OCI-LY3 (cell line): ENCODE data around the gene SLC26A8.

Experiments used
- H2AFZ ChIP-seq: fragments of 200-600, 300-600 bp; shearing (Covaris generic); 2 replicates; pipeline ENCODE4 v1.6.0; 2014; ENCODE audit warnings: antibody characterized with exemption, low read depth, low read length
- H3K27ac ChIP-seq: fragments of 200-600, 300-600 bp; sonication (generic); 2 replicates; pipeline ENCODE4 v1.5.1; 2014; ENCODE audit warnings: mild to moderate bottlenecking, low read length, moderate library complexity, mixed read lengths
- H3K27me3 ChIP-seq: fragments of 200-600, 300-600 bp; sonication (generic); 2 replicates; pipeline ENCODE4 v1.6.1; 2014; ENCODE audit warnings: low read depth, low read length, mixed read lengths
- H3K36me3 ChIP-seq: fragments of 200-600, 300-600 bp; sonication (generic); replicated peaks from 2 replicates; pipeline ENCODE3; 2014; ENCODE audit warnings: low read depth, low read length, mixed read lengths
- H3K4me1 ChIP-seq: fragments of 300-600, 200-600 bp; sonication (generic); 2 replicates; pipeline ENCODE4 v1.6.1; 2014; ENCODE audit warnings: low read length, mixed read lengths
- H3K4me2 ChIP-seq: fragments of 200-600, 300-600 bp; sonication (generic); 2 replicates; pipeline ENCODE4 v1.6.1; 2014; ENCODE audit warnings: low read length, mixed read lengths
- H3K4me3 ChIP-seq: fragments of 300-600, 200-600 bp; sonication (generic); 2 replicates; pipeline ENCODE4 v1.5.1; 2014; ENCODE audit warnings: antibody characterized with exemption, mild to moderate bottlenecking, low read length, moderate library complexity
- H3K79me2 ChIP-seq: fragments of 300-600, 200-600 bp; shearing (Covaris generic); 2 replicates; pipeline ENCODE4 v1.6.1; 2014; ENCODE audit warnings: mild to moderate bottlenecking, low read length, mixed read lengths
- H3K9ac ChIP-seq: fragments of 300-600, 200-600 bp; shearing (Covaris generic); 2 replicates; pipeline ENCODE4 v1.6.0; 2014; ENCODE audit warnings: mild to moderate bottlenecking, low read length, moderate library complexity
- H3K9me3 ChIP-seq: fragments of 200-600, 300-600 bp; shearing (Covaris generic); 2 replicates; pipeline ENCODE4 v1.6.1; 2014; ENCODE audit warnings: low read length, mixed read lengths; ENCODE audit not compliant: insufficient read depth
- H4K20me1 ChIP-seq: fragments of 200-600, 300-600 bp; sonication (generic); 2 replicates; pipeline ENCODE4 v1.6.1; 2016; ENCODE audit warnings: low read length, mixed read lengths; ENCODE audit not compliant: insufficient read depth
- CTCF ChIP-seq: fragments of 200-600, 300-600 bp; sonication (generic); IDR thresholded peaks from 2 replicates; pipeline ENCODE4 v1.5.1; 2014; ENCODE audit warnings: antibody characterized with exemption, low read length, low read depth
- EZH2phosphoT487 ChIP-seq: fragments of 200-600 bp; shearing (Covaris generic); IDR thresholded peaks from 2 replicates; pipeline ENCODE4 v1.6.1; 2018; ENCODE audit warnings: antibody characterized with exemption, mixed run types, low read depth

The SLC26A8 gene

GRCh38 chr6:36019167-36019566 lies 5.3 kb downstream of the SLC26A8 start:
- Histone ChIP-seq H3K27me3 (peaks cover 9% of the 10 kb centered on the region; the same call in 1 of the 2 replicates), H3K79me2 (no peaks in the 10 kb centered on the region), H3K9ac (no peak overlapping the region), H3K36me3 (no peaks in the 10 kb centered on the region), H3K4me3 (no peak overlapping the region), H3K27ac (no peak overlapping the region), H3K4me1 (no peaks in the 10 kb centered on the region), H2AFZ (no peak overlapping the region), H4K20me1 (no peaks in the 10 kb centered on the region), H3K4me2 (no peak overlapping the region), H3K9me3 (no peaks in the 10 kb centered on the region)
- TF ChIP-seq EZH2phosphoT487 (no peak), CTCF (no peak)

GRCh38 chr6:36018339-36018738 lies 6.1 kb downstream of the SLC26A8 start:
- Histone ChIP-seq H3K79me2 (no peaks in the 10 kb centered on the region), H3K9ac (no peak overlapping the region), H3K27me3 (peaks cover 9% of the 10 kb centered on the region; the same call in 1 of the 2 replicates), H2AFZ (no peak overlapping the region), H3K4me1 (no peaks in the 10 kb centered on the region), H3K27ac (no peak overlapping the region), H3K4me2 (no peak overlapping the region), H4K20me1 (no peaks in the 10 kb centered on the region), H3K9me3 (no peaks in the 10 kb centered on the region), H3K4me3 (no peak overlapping the region), H3K36me3 (no peaks in the 10 kb centered on the region)
- TF ChIP-seq CTCF = no peak
- no peak for TF ChIP-seq EZH2phosphoT487

GRCh38 chr6:36015666-36016065 lies 8.8 kb downstream of the SLC26A8 start:
- H3K4me2 ChIP-seq = no peak overlapping the region

GRCh38 chr6:36000451-36000850 lies 24.0 kb downstream of the SLC26A8 start:
- no peak overlapping the region for H3K4me2 ChIP-seq
- H3K27ac ChIP-seq = no peak overlapping the region
- no peak overlapping the region for H3K4me3 ChIP-seq
- H3K36me3 ChIP-seq = no peaks in the 10 kb centered on the region
- H4K20me1 ChIP-seq = no peaks in the 10 kb centered on the region
- no peak for TF ChIP-seq CTCF
- H2AFZ ChIP-seq = no peak overlapping the region
- no peaks in the 10 kb centered on the region for H3K4me1 ChIP-seq
- H3K79me2 ChIP-seq = no peaks in the 10 kb centered on the region
- no peaks in the 10 kb centered on the region for H3K9me3 ChIP-seq
- peaks cover 6% of the 10 kb centered on the region for H3K27me3 ChIP-seq
- no peak overlapping the region for H3K9ac ChIP-seq

More at GRCh38 chr6:36015666-36016065, 8.8 kb downstream of the SLC26A8 start:
- Histone ChIP-seq H3K4me1 (no peaks in the 10 kb centered on the region), H4K20me1 (no peaks in the 10 kb centered on the region), H3K36me3 (no peaks in the 10 kb centered on the region), H3K9ac (no peak overlapping the region), H3K79me2 (no peaks in the 10 kb centered on the region), H2AFZ (no peak overlapping the region), H3K27me3 (peaks cover 13% of the 10 kb centered on the region; the same call in 1 of the 2 replicates), H3K4me3 (no peak overlapping the region), H3K9me3 (no peaks in the 10 kb centered on the region), H3K27ac (no peak overlapping the region)
- TF ChIP-seq CTCF = no peak
- no peak for TF ChIP-seq EZH2phosphoT487
